Adrenal gland (tissue), 12 donors: ENCODE measurements around the gene AOPEP. TPM values are rescaled to one million over a fixed set of nuclear protein-coding genes. Genes with fewer than 3 reads are reported as not detected.

Experiments
- DNase-seq, 7 donors: peaks; one replicate each; pipeline ENCODE4 v3.0.0-alpha.2; 2019 to 2020
- H3K27ac ChIP-seq, 5 donors: fragments of 200-600 bp; sonication (generic) in 4 of 5; 1 replicate in 3 of 5; 2 replicates in 2 of 5; pipeline versions ENCODE4 v1.5.1 to v1.8.0; 2016 to 2020; ENCODE audit warnings: mild to moderate bottlenecking in 1 of 5
- H3K27me3 ChIP-seq: fragments of 200-600 bp; 2 replicates; pipeline ENCODE4 v1.8.0; 2021
- H3K36me3 ChIP-seq, 2 donors: fragments of 200-600 bp; replicated peaks in 1 of 2; 1 replicate in 1 of 2; 2 replicates in 1 of 2; pipeline versions ENCODE4 v1.5.1 to v1.8.0; 2018 to 2022
- H3K4me1 ChIP-seq, 2 donors: fragments of 200-600 bp; replicated peaks in 1 of 2; 1 replicate in 1 of 2; 2 replicates in 1 of 2; pipeline versions ENCODE4 v1.5.1 to v1.8.0; 2018 to 2021
- H3K4me3 ChIP-seq, 4 donors: fragments of 200-600 bp; sonication (generic) in 3 of 4; one replicate each; pipeline ENCODE4 v1.5.1; 2016 to 2018
- H3K9me3 ChIP-seq, 3 donors: fragments of 200-600 bp; sonication (generic) in 1 of 3; replicated peaks in 1 of 3; 1 replicate in 2 of 3; 2 replicates in 1 of 3; pipeline versions ENCODE4 v1.5.1 to v1.8.0; 2016 to 2021
- CTCF ChIP-seq, 6 experiments: fragments of 450-650 bp in 4 of 6; fragments of 200-600 bp in 2 of 6; sonication (generic) in 1 of 6; IDR thresholded peaks; 1 replicate in 5 of 6; 2 replicates in 1 of 6; pipeline versions ENCODE4 v1.5.1 to v1.8.0; 2016 to 2021; ENCODE audit warnings: antibody characterized with exemption in 6 of 6, mild to moderate bottlenecking in 2 of 6, moderate library complexity in 1 of 6
- POLR2A ChIP-seq, 2 donors: fragments of 450-650 bp; IDR thresholded peaks; one replicate each; pipeline ENCODE4 v1.6.1; 2017; ENCODE audit warnings: antibody characterized with exemption in 2 of 2, mild to moderate bottlenecking in 2 of 2, moderate library complexity in 1 of 2
- WGBS, 4 donors: extraction: QIAGEN DNeasy Blood & Tissue Kit in 2 of 4; methylation state at CpG; one replicate each; pipeline versions ENCODE4 v1.1.5 to v1.1.7; 2013 to 2017; 5-methylcytosine and 5-hydroxymethylcytosine counted together
- intact Hi-C, 2 donors: fragments of 100-400 bp; cut with DNase I; formaldehyde crosslinking; loops; one replicate each; pipeline versions ENCODE4 v1.14.1 to v1.15.0; 2022 to 2023
- polyA plus RNA-seq, 3 donors: library from polyadenylated mRNA; stranded (reverse); fragments of 200-250 nt in 2 of 3; fragments of 350-450 nt in 1 of 3; fragmentation: Illumina TruSeq in 1 of 3; extraction: RNeasy Lipid Tissue Mini Kit (QIAGEN cat#74804) in 1 of 3; gene quantifications; one replicate each; pipeline ENCODE4 v1.2.3, GENCODE V29; 2013 to 2014
- total RNA-seq, 9 donors: library from RNA; depleted of rRNA in 4 of 9; stranded (reverse); fragments of >200 nt in 4 of 9; fragments of 120-200 nt in 1 of 9; fragmentation: NEBNext Ultra II Directional in 1 of 9; extraction: Animal tissue kit (Norgen Biotek cat#: 25700) in 1 of 9; gene quantifications; one replicate each; pipeline versions ENCODE4 v1.1.0 to v1.2.4, GENCODE V29; 2013 to 2023
- donor health status: healthy with polysubstance abuse.
- donor health status: Bipolar disorder and iron deficiency.
- donor health status: DM: yes; HTN: yes; CAD: no.
- donor health status: DM: no; HTN: no; CAD: no.
- donor health status: DM: no; HTN: no; CAD: no.
- donor health status: DM: yes; HTN: yes; CAD: no.

Gene AOPEP
- total and polyA plus RNA-seq, 12 donors: 31.0 to 99.6 (median 71.0) TPM

- Histone ChIP-seq H3K27ac (no peak overlapping the region), H3K9me3 (no peaks in the 10 kb centered on the region), H3K27me3 (no peaks in the 10 kb centered on the region), H3K4me3 (no peak overlapping the region), H3K4me1 (peaks cover 5 to 31% of the 10 kb centered on the region in 2 donors), H3K36me3 (no peaks in the 10 kb centered on the region)
- no peak for TF ChIP-seq POLR2A (IDR thresholded peaks at IDR 0.05)
- WGBS, 4 donors: 84 to 94% (median 88%) methylated on average over 3 of the region's 3 CpGs
- DNase-seq: peak in 1 of 7 donors; percentile 12
- intact Hi-C loops: no loop called here
Measured at GRCh38 chr9:94911211-94911610, 184.7 kb downstream of the AOPEP start.

DNA sequence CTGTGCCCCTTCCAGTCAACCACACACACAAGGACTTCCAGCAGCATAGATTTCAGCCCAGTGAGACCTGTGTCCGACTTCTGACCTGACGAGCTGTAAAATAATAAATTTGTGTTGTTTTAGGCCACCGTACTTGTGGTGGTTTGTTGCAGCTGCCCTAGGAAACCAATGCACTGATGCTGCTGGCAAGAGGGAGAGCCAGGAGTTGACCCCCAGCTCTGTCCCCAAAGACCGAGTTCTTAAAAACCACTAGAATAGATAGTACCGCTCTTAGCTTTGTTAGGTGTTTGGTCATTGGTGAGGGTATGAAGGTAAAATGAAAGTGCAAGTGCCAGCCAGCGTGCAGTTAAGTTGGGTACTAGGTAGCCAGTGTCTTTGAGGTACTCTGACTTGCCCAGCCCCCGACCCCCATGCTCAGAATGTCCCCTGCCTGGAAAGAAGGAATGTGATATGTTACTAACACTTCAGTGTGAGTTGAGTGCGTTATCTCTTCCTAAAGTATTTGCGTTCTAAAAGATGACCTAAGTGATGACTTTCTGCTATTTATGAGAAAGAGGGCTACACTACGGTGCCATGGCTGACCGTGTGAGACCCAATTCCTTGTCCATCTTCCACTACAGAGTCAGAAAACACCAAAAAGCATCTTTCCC, 185.6 kb downstream of the AOPEP start:
- no peaks in the 10 kb centered on the region for H3K9me3 ChIP-seq
- no peak overlapping the region for H3K27ac ChIP-seq
- DNase-seq: peak in 1 of 7 donors; percentile 10
- H3K27me3 ChIP-seq: no peaks in the 10 kb centered on the region
- no peaks in the 10 kb centered on the region for H3K36me3 ChIP-seq
- 92 to 97% (median 96%) methylated on average over 11 of the region's 11 CpGs for WGBS, 4 donors
- peaks cover 5 to 22% of the 10 kb centered on the region in 2 donors for H3K4me1 ChIP-seq
- intact Hi-C loops: no loop called here
- TF ChIP-seq CTCF (IDR thresholded peaks at IDR 0.05) (no peak), POLR2A (IDR thresholded peaks at IDR 0.05) (no peak)
- no peak overlapping the region for H3K4me3 ChIP-seq

GRCh38 chr9:94912700-94913249, 186.3 kb downstream of the AOPEP start:
- peaks cover 5 to 17% of the 10 kb centered on the region in 2 donors for H3K4me1 ChIP-seq
- peak in 1 of 7 donors; percentile 12 for DNase-seq
- WGBS, 4 donors: 82 to 86% (median 83%) methylated on average over 8 of the region's 8 CpGs
- intact Hi-C loops: no loop called here
- H3K27ac ChIP-seq: peak overlapping the region in 1 of 5 donors; percentile 10
- no peaks in the 10 kb centered on the region for H3K9me3 ChIP-seq
- no peaks in the 10 kb centered on the region for H3K36me3 ChIP-seq
- TF ChIP-seq CTCF (IDR thresholded peaks at IDR 0.05) (no peak), POLR2A (IDR thresholded peaks at IDR 0.05) (no peak)
- no peaks in the 10 kb centered on the region for H3K27me3 ChIP-seq
- no peak overlapping the region for H3K4me3 ChIP-seq

DNA sequence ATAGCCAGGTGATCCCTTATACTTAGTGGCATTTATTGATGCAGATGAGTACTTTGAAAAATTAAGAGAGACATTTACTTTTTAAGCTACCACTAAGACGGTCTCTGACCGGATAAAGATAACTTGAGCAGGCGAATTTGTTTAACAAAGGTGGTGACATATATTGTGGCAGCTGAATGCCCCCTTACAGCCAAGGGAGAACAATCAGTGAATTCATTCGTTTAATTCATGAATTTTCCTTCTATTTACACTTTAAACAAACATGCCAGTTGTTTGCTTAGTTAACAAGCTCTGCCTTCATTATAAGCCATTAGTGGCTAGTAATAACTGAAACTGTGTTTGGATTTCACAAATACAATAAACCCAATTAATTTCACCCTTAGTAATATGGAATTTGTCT, 187.1 kb downstream of the AOPEP start:
- no peaks in the 10 kb centered on the region for H3K27me3 ChIP-seq
- no peaks in the 10 kb centered on the region for H3K9me3 ChIP-seq
- no peak for TF ChIP-seq POLR2A (IDR thresholded peaks at IDR 0.05)
- TF ChIP-seq CTCF (IDR thresholded peaks at IDR 0.05): no peak
- 90 to 98% (median 95%) methylated on average over 4 of the region's 4 CpGs for WGBS, 4 donors
- intact Hi-C loops: no loop called here
- no peak for DNase-seq
- H3K36me3 ChIP-seq: no peaks in the 10 kb centered on the region
- no peak overlapping the region for H3K4me3 ChIP-seq
- H3K4me1 ChIP-seq: peaks cover 5 to 20% of the 10 kb centered on the region in 2 donors
- peak overlapping the region; percentile 28 to 80 (median 66) for H3K27ac ChIP-seq
